Gastrocnemius medialis (tissue), 4 donors: ENCODE results near the gene SETSIP.

ENCODE experiments used
- CTCF ChIP-seq, 5 experiments: fragments of 450-650 bp in 3 of 5; fragments of 200-600 bp in 2 of 5; sonication (generic) in 2 of 5; IDR thresholded peaks in 4 of 5; conservative IDR thresholded peaks in 1 of 5; 1 replicate in 4 of 5; 2 replicates in 1 of 5; pipeline ENCODE4 v1.5.1; 2016 to 2019; ENCODE audit warnings: antibody characterized with exemption in 5 of 5, mild to moderate bottlenecking in 3 of 5, moderate library complexity in 3 of 5
- POLR2A ChIP-seq, 2 donors: fragments of 450-650 bp; IDR thresholded peaks; one replicate each; pipeline ENCODE4 v1.6.1; 2017; ENCODE audit warnings: antibody characterized with exemption in 2 of 2, mild to moderate bottlenecking in 2 of 2, moderate library complexity in 2 of 2

GRCh38 chr1:92117526-92117925 lies 42.3 kb upstream of the SETSIP start:
- TF ChIP-seq CTCF (IDR thresholded peaks at IDR 0.05 in 4 of 5, conservative IDR thresholded peaks at IDR 0.05 in 1 of 5) = no peak
- no peak for TF ChIP-seq POLR2A (IDR thresholded peaks at IDR 0.05)
